OCI-LY7 (cell line): Measurements from ENCODE around the gene CARD19. TPM values are rescaled to one million over a fixed set of nuclear protein-coding genes. Genes with fewer than 3 reads are reported as not detected.
"Not testable (repeated sequence)": the region's sequence is repeated elsewhere in the genome, so short reads cannot be mapped to it uniquely, and the experiment has no call there.

Experiments used
- BruUV-seq: library from RNA; stranded (reverse); fragments of 400-500 nt; replicated peaks from 2 replicates; lab custom pipeline; 2021; lab: Mats Ljungman, UMichigan
- CTCF ChIA-PET: fragments of 300-600 bp; sonication (Branson Sonifier 250); formaldehyde crosslinking; loops from one replicate; lab custom pipeline; 2022; ENCODE audit warnings: antibody characterized with exemption; ENCODE audit not compliant: unreplicated experiment; lab: Charles Lee
- POLR2A ChIA-PET: fragments of 300-600 bp; sonication (Branson Sonifier 250); formaldehyde crosslinking; loops from one replicate; lab custom pipeline; 2022; ENCODE audit warnings: antibody characterized with exemption; lab: Charles Lee
- DNase-seq: peaks from one replicate; pipeline ENCODE4 v3.0.0-alpha.2; 2015; ENCODE audit warnings: low spot score
- H2AFZ ChIP-seq: fragments of 200-600 bp; sonication (generic), shearing (Covaris generic); 2 replicates; pipeline ENCODE4 v1.6.1; 2014; ENCODE audit warnings: mild to moderate bottlenecking, antibody characterized with exemption, low read length, moderate library complexity
- H3K27ac ChIP-seq: fragments of 200-600 bp; sonication (generic); 2 replicates; pipeline ENCODE4 v1.5.1; 2014; ENCODE audit warnings: mixed run types, low read depth, mild to moderate bottlenecking, moderate library complexity, low read length, inconsistent platforms; ENCODE audit not compliant: poor library complexity, severe bottlenecking
- H3K36me3 ChIP-seq: fragments of 200-600 bp; sonication (generic); 2 replicates; pipeline ENCODE4 v1.6.1; 2014; ENCODE audit warnings: mild to moderate bottlenecking, antibody characterized with exemption, low read length, moderate library complexity, mixed read lengths; ENCODE audit not compliant: insufficient read depth
- H3K4me1 ChIP-seq: fragments of 200-600 bp; sonication (generic); 2 replicates; pipeline ENCODE4 v1.5.1; 2014; ENCODE audit warnings: mild to moderate bottlenecking, low read length; ENCODE audit not compliant: insufficient read depth, poor library complexity, severe bottlenecking
- H3K4me2 ChIP-seq: fragments of 200-600 bp; sonication (generic); 2 replicates; pipeline ENCODE4 v1.6.1; 2014; ENCODE audit warnings: mild to moderate bottlenecking, low read length
- H3K4me3 ChIP-seq: fragments of 200-600 bp; sonication (generic); 2 replicates; pipeline ENCODE4 v1.5.1; 2014; ENCODE audit warnings: mild to moderate bottlenecking, low read depth, low read length; ENCODE audit not compliant: poor library complexity, severe bottlenecking
- H3K79me2 ChIP-seq: fragments of 200-600 bp; sonication (generic); 2 replicates; pipeline ENCODE4 v1.6.1; 2016; ENCODE audit warnings: low read depth, mild to moderate bottlenecking, low read length, moderate library complexity, mixed read lengths; ENCODE audit not compliant: insufficient read depth
- H3K9me2 ChIP-seq: fragments of 200-600 bp; sonication (generic); 2 replicates; pipeline ENCODE4 v1.6.1; 2016; ENCODE audit warnings: mild to moderate bottlenecking, low read length, mixed read lengths; ENCODE audit not compliant: insufficient read depth
- H3K9me3 ChIP-seq: fragments of 200-600 bp; sonication (generic); 2 replicates; pipeline ENCODE4 v1.6.1; 2014; ENCODE audit warnings: mild to moderate bottlenecking, mixed run types, low read length, mixed read lengths
- H4K20me1 ChIP-seq: fragments of 200-600 bp; sonication (generic); 2 replicates; pipeline ENCODE4 v1.6.1; 2014; ENCODE audit warnings: mild to moderate bottlenecking, antibody characterized with exemption, low read length, moderate library complexity, mixed read lengths; ENCODE audit not compliant: insufficient read depth
- EZH2phosphoT487 ChIP-seq: fragments of 200-600 bp; sonication (generic); IDR thresholded peaks from 2 replicates; pipeline ENCODE4 v1.6.1; 2018; ENCODE audit warnings: low read depth, borderline replicate concordance, mild to moderate bottlenecking, mixed run types, antibody characterized with exemption, low read length, moderate library complexity, mixed read lengths
- intact Hi-C: fragments of 100-400 bp; cut with micrococcal nuclease; formaldehyde crosslinking; loops from one replicate; pipeline ENCODE4 v1.10.0; 2022; ENCODE audit not compliant: unreplicated experiment
- total RNA-seq, 2 experiments: library from RNA; depleted of rRNA in 1 of 2; stranded (reverse); fragments of >200 nt in 1 of 2; shearing (Covaris generic) in 1 of 2; gene quantifications; 2 replicates each; pipeline ENCODE4 v1.2.3, GENCODE V29; 2014 to 2022
- TF ChIP-seq, protein P1 (sequence below): fragments of 200-600 bp; sonication (generic); conservative IDR thresholded peaks from 2 replicates; pipeline ENCODE4 v1.5.1; 2014; ENCODE audit warnings: mild to moderate bottlenecking, antibody characterized with exemption, low read length, moderate library complexity, mixed read lengths

CARD19 gene
- total RNA-seq, 2 experiments from 2014 or later = 15.8 to 26.8 TPM

DNA sequence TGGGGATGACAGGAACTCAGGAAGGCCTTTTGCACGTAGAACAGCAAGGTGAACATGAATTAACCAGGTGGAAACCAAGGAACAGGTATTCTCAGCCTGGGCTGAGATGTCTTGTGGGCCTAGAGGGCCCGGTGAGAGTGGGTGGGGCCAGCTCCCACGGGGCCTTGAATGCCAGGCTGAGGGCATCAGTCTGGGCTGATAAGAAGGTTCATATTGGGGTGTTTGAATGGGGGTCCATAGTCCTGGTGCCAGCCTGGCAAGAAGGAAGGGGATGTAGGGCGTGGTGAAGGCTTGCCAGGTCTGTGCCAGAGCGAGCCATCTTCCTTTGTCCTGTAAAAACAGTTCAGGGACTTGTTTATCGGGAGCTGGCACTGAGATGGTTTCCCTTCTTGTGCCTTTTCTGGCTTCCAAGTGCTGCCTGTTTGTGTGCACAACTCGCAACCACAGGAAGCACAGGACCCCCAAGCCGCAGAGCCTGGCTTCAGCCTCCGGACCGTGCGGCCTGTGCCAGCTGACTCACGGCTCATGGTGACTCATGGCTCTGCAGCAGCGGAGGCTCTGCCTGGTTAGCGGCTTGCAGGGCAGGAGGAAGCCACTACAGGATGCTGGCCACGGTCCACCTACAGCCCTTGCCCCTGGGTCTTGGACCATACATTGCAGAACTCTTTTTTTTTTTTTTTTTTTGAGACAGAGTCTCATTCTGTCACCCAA, 2.4 kb downstream of the CARD19 start:
- POLR2A ChIA-PET = interaction anchor here (0.6 kb wide), 1 partner anchor 476 kb away, joined by 3 read pairs; no protein-coding TSS in a partner anchor

DNA sequence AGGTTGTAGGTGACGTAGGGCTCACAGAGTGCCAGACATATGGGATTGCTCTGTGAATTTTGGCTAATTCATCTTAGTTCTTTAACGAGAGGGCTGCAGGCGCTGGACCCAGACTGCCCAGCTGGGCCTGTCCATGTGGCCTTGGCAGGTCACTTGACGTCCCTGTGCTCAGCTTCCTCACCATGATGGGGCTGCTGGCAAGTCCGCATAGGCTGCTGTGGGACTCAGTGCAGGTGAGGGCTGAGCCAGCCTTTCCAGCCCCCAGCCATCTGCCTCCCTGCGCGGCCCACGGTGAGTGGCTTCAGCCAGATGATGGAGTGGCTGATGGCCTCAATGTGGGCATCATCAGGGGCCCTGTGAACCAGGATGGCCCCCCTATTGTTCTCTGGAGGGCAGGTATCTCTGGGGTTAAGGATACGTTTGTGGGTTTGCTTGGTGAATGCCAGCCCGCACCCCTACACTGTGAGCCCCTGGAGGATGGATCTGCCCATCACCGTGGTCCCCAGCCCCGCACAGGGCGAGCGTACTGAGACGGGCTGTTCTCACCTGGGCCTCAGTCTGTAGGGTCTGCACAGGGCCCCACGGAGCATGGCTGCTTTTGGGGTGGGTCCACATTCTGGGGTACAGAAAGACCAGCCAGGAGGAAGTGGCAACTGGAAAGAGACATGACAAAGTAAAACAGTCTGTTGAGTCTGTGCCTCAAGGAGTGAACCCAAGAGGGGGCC, 3.7 kb downstream of the CARD19 start:
- Histone ChIP-seq H2AFZ (no peak overlapping the region), H3K4me1 (peaks cover 18% of the 10 kb centered on the region), H4K20me1 (no peaks in the 10 kb centered on the region), H3K4me3 (no peak overlapping the region), H3K27ac (no peak overlapping the region), H3K4me2 (no peak overlapping the region), H3K9me2 (no peaks in the 10 kb centered on the region), H3K79me2 (no peaks in the 10 kb centered on the region), H3K36me3 (no peaks in the 10 kb centered on the region), H3K9me3 (peaks cover 24% of the 10 kb centered on the region)
- TF ChIP-seq EZH2phosphoT487 = no peak
- TF ChIP-seq, protein P1, sequence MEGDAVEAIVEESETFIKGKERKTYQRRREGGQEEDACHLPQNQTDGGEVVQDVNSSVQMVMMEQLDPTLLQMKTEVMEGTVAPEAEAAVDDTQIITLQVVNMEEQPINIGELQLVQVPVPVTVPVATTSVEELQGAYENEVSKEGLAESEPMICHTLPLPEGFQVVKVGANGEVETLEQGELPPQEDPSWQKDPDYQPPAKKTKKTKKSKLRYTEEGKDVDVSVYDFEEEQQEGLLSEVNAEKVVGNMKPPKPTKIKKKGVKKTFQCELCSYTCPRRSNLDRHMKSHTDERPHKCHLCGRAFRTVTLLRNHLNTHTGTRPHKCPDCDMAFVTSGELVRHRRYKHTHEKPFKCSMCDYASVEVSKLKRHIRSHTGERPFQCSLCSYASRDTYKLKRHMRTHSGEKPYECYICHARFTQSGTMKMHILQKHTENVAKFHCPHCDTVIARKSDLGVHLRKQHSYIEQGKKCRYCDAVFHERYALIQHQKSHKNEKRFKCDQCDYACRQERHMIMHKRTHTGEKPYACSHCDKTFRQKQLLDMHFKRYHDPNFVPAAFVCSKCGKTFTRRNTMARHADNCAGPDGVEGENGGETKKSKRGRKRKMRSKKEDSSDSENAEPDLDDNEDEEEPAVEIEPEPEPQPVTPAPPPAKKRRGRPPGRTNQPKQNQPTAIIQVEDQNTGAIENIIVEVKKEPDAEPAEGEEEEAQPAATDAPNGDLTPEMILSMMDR = no peak
- BruUV-seq = no TSS peak
- ChIA-PET POLR2A (no interaction called here), CTCF (no interaction called here)
- DNase-seq = no peak
- intact Hi-C loops = loop anchor here (10.0 kb wide), 2 partner anchors 465 to 865 kb away; no protein-coding TSS in a partner anchor

More for the DNA sequence above, 2.4 kb downstream of the CARD19 start:
- intact Hi-C loops = no loop called here
- TF ChIP-seq EZH2phosphoT487 = no peak
- TF ChIP-seq, protein P1 = no peak
- peak overlapping the region; percentile 95; the same call in 1 of the 2 replicates for H3K4me2 ChIP-seq
- peaks cover 31% of the 10 kb centered on the region for H3K4me1 ChIP-seq
- H3K9me2 ChIP-seq = no peaks in the 10 kb centered on the region
- H3K36me3 ChIP-seq = no peaks in the 10 kb centered on the region
- H4K20me1 ChIP-seq = no peaks in the 10 kb centered on the region
- H3K9me3 ChIP-seq = peaks cover 13% of the 10 kb centered on the region
- no TSS peak for BruUV-seq
- H3K27ac ChIP-seq = no peak overlapping the region
- CTCF ChIA-PET = no interaction called here
- no peak overlapping the region for H2AFZ ChIP-seq
- H3K4me3 ChIP-seq = no peak overlapping the region
- H3K79me2 ChIP-seq = no peaks in the 10 kb centered on the region
- no peak for DNase-seq

DNA sequence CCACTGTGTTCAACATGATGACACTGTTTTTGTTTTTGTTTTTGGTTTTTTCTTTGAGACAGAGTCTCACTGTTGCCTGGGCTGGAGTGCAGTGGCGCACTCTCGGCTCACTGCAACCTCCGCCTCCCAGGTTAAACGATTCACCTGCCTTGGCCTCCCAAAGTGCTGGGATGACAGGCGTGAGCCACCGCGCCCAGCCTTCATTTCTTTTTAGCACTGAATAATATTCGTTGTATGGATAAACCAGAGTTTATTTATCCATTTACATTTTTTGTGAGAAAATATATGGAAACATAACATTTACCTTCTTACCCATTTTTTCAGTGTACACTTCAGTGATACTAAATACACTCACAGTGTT, 4.2 kb downstream of the CARD19 start:
- Histone ChIP-seq H3K36me3 (no peaks in the 10 kb centered on the region), H3K9me3 (peaks cover 24% of the 10 kb centered on the region), H3K27ac (no peak overlapping the region), H2AFZ (no peak overlapping the region), H3K4me3 (no peak overlapping the region), H3K79me2 (no peaks in the 10 kb centered on the region), H3K4me2 (no peak overlapping the region), H4K20me1 (no peaks in the 10 kb centered on the region), H3K4me1 (peaks cover 13% of the 10 kb centered on the region), H3K9me2 (no peaks in the 10 kb centered on the region)
- no TSS peak for BruUV-seq
- ChIA-PET CTCF (no interaction called here), POLR2A (no interaction called here)
- TF ChIP-seq, protein P1 = no peak
- no peak for TF ChIP-seq EZH2phosphoT487
- intact Hi-C loops = loop anchor here (10.0 kb wide), 2 partner anchors 465 to 865 kb away; no protein-coding TSS in a partner anchor
- no peak for DNase-seq

DNA sequence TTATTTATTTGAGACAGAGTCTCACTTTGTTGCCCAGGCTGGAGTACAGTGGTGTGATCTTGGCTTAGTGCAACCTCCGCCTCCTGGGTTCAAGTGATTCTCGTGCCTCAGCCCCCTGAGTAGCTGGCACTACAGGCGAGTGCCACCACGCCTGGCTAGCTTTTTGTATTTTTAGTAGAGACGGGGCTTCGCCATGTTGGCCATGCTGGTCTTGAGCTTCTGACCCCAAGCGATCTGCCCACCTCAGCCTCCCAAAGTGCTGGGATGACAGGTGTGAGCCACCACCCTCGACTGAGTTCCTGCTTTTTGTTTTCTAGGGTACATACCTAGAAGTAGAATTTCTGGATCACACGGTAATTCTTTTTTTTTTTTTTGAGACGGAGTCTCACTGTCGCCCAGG, 5.1 kb downstream of the CARD19 start:
- H4K20me1 ChIP-seq, H3K36me3 ChIP-seq, H3K9me2 ChIP-seq, H3K79me2 ChIP-seq, H3K27ac ChIP-seq, POLR2A ChIA-PET, H3K4me3 ChIP-seq, BruUV-seq, H2AFZ ChIP-seq, DNase-seq, CTCF ChIA-PET, H3K4me2 ChIP-seq: not testable (repeated sequence)
- intact Hi-C loops = loop anchor here (10.0 kb wide), 2 partner anchors 464 to 864 kb away; no protein-coding TSS in a partner anchor
- Histone ChIP-seq H3K9me3 (peaks cover 24% of the 10 kb centered on the region), H3K4me1 (peaks cover 13% of the 10 kb centered on the region)
